D341Med (cell line): Measurements from ENCODE around the gene SREBF1.
A peak's percentile ranks its signal among the peaks of the same experiment; 100 is the strongest.

Source experiments
- DNase-seq: peaks from one replicate; pipeline ENCODE4 v3.0.0; 2012; ENCODE audit warnings: low spot score

Gene SREBF1

GRCh38 chr17:17795946-17796786 lies 40.6 kb downstream of the SREBF1 start:
- no peak for DNase-seq

GRCh38 chr17:17795296-17795695 lies 41.5 kb downstream of the SREBF1 start:
- DNase-seq: no peak

- no peak for DNase-seq
Observed at GRCh38 chr17:17794382-17794781, 42.4 kb downstream of the SREBF1 start.

- DNase-seq: no peak
Observed at GRCh38 chr17:17793378-17794214, 43.2 kb downstream of the SREBF1 start.

- DNase-seq: peak; percentile 61
Observed at GRCh38 chr17:17792551-17793377, 44.0 kb downstream of the SREBF1 start.

GRCh38 chr17:17792037-17792550 lies 44.7 kb downstream of the SREBF1 start:
- no peak for DNase-seq

GRCh38 chr17:17790637-17791464 lies 45.9 kb downstream of the SREBF1 start:
- no peak for DNase-seq

- DNase-seq: no peak
Observed at GRCh38 chr17:17789828-17790636, 46.8 kb downstream of the SREBF1 start.

- no peak for DNase-seq
Observed at GRCh38 chr17:17789410-17789809, 47.4 kb downstream of the SREBF1 start.

- DNase-seq: no peak
Observed at GRCh38 chr17:17788967-17789366, 47.8 kb downstream of the SREBF1 start.

- DNase-seq: no peak
Observed at GRCh38 chr17:17787568-17787967, 49.2 kb downstream of the SREBF1 start.

- no peak for DNase-seq
Observed at GRCh38 chr17:17786998-17787397, 49.8 kb downstream of the SREBF1 start.

- no peak for DNase-seq
Observed at GRCh38 chr17:17785407-17785806, 51.4 kb downstream of the SREBF1 start.

- DNase-seq: no peak
Observed at GRCh38 chr17:17784657-17785267, 52.0 kb downstream of the SREBF1 start.

- DNase-seq: peak; percentile 59
Observed at GRCh38 chr17:17783825-17784656, 52.7 kb downstream of the SREBF1 start.

- DNase-seq: peak; percentile 71
Observed at GRCh38 chr17:17783116-17783824, 53.5 kb downstream of the SREBF1 start.

- no peak for DNase-seq
Observed at GRCh38 chr17:17782523-17783115, 54.2 kb downstream of the SREBF1 start.
